ENCODE data around the gene SLC29A3. TPM values are rescaled to one million over a fixed set of nuclear protein-coding genes. Genes with fewer than 3 reads are reported as not detected.
A peak's percentile ranks its signal among the peaks of the same experiment; 100 is the strongest.

The SLC29A3 gene
- total RNA-seq, 1 donor, result 2.5 TPM

GRCh38 chr10:71382028-71382427 lies 63.0 kb downstream of the SLC29A3 start:
- Histone ChIP-seq H3K4me3 (ENCODE audit: insufficient read depth, low read length) (no peak overlapping the region), H3K27ac (ENCODE audit: low read depth, low read length) (no peak overlapping the region), H3K79me2 (ENCODE audit: insufficient read depth, low read length) (no peaks in the 10 kb centered on the region), H3K36me3 (ENCODE audit: insufficient read depth, low read length) (no peaks in the 10 kb centered on the region), H3K9me3 (ENCODE audit: low read depth, low read length) (no peaks in the 10 kb centered on the region), H3K27me3 (ENCODE audit: insufficient read depth, low read length) (peaks cover 11% of the 10 kb centered on the region), H4K20me1 (ENCODE audit: insufficient read depth, low read length) (no peaks in the 10 kb centered on the region), H3K4me2 (ENCODE audit: insufficient read depth, low read length) (no peak overlapping the region), H2AFZ (ENCODE audit: low read length) (no peak overlapping the region), H3K4me1 (ENCODE audit: insufficient read depth, low read length) (peaks cover 5% of the 10 kb centered on the region)
- DNase-seq (ENCODE audit: insufficient read length, low spot score, missing footprints), result no peak
- TF ChIP-seq CTCF (IDR thresholded peaks at IDR 0.05; ENCODE audit: extremely low read depth, low read depth, low read length), result no peak

- Histone ChIP-seq H2AFZ (ENCODE audit: low read length) (no peak overlapping the region), H3K4me1 (ENCODE audit: insufficient read depth, low read length) (peaks cover under 1% of the 10 kb centered on the region), H3K9me3 (ENCODE audit: low read depth, low read length) (no peaks in the 10 kb centered on the region), H3K27me3 (ENCODE audit: insufficient read depth, low read length) (peaks cover 15% of the 10 kb centered on the region), H3K4me3 (ENCODE audit: insufficient read depth, low read length) (no peak overlapping the region), H3K79me2 (ENCODE audit: insufficient read depth, low read length) (no peaks in the 10 kb centered on the region), H3K4me2 (ENCODE audit: insufficient read depth, low read length) (no peak overlapping the region), H3K36me3 (ENCODE audit: insufficient read depth, low read length) (no peaks in the 10 kb centered on the region), H4K20me1 (ENCODE audit: insufficient read depth, low read length) (no peaks in the 10 kb centered on the region), H3K27ac (ENCODE audit: low read depth, low read length) (no peak overlapping the region)
- DNase-seq (ENCODE audit: insufficient read length, low spot score, missing footprints), result no peak
- TF ChIP-seq CTCF (IDR thresholded peaks at IDR 0.05; ENCODE audit: extremely low read depth, low read depth, low read length), result no peak
Measured at GRCh38 chr10:71382757-71383156, 63.7 kb downstream of the SLC29A3 start.

- Histone ChIP-seq H3K36me3 (ENCODE audit: insufficient read depth, low read length) (no peaks in the 10 kb centered on the region), H3K79me2 (ENCODE audit: insufficient read depth, low read length) (no peaks in the 10 kb centered on the region), H3K27me3 (ENCODE audit: insufficient read depth, low read length) (peaks cover 28% of the 10 kb centered on the region), H4K20me1 (ENCODE audit: insufficient read depth, low read length) (no peaks in the 10 kb centered on the region), H2AFZ (ENCODE audit: low read length) (no peak overlapping the region), H3K4me2 (ENCODE audit: insufficient read depth, low read length) (no peak overlapping the region), H3K4me3 (ENCODE audit: insufficient read depth, low read length) (no peak overlapping the region), H3K4me1 (ENCODE audit: insufficient read depth, low read length) (no peaks in the 10 kb centered on the region), H3K27ac (ENCODE audit: low read depth, low read length) (no peak overlapping the region), H3K9me3 (ENCODE audit: low read depth, low read length) (no peaks in the 10 kb centered on the region)
- DNase-seq (ENCODE audit: insufficient read length, low spot score, missing footprints), result peak; percentile 90
- TF ChIP-seq CTCF (IDR thresholded peaks at IDR 0.05; ENCODE audit: extremely low read depth, low read depth, low read length), result peak; percentile 85
Measured at GRCh38 chr10:71383972-71384687, 65.1 kb downstream of the SLC29A3 start.

- no peaks in the 10 kb centered on the region for H3K4me1 ChIP-seq (ENCODE audit: insufficient read depth, low read length)
- no peaks in the 10 kb centered on the region for H3K79me2 ChIP-seq (ENCODE audit: insufficient read depth, low read length)
- no peak overlapping the region for H3K27ac ChIP-seq (ENCODE audit: low read depth, low read length)
- TF ChIP-seq CTCF (IDR thresholded peaks at IDR 0.05; ENCODE audit: extremely low read depth, low read depth, low read length), result no peak
- no peak overlapping the region for H2AFZ ChIP-seq (ENCODE audit: low read length)
- no peak overlapping the region for H3K4me2 ChIP-seq (ENCODE audit: insufficient read depth, low read length)
- no peaks in the 10 kb centered on the region for H4K20me1 ChIP-seq (ENCODE audit: insufficient read depth, low read length)
- no peak overlapping the region for H3K4me3 ChIP-seq (ENCODE audit: insufficient read depth, low read length)
- H3K36me3 ChIP-seq (ENCODE audit: insufficient read depth, low read length), result no peaks in the 10 kb centered on the region
- H3K9me3 ChIP-seq (ENCODE audit: low read depth, low read length), result no peaks in the 10 kb centered on the region
- H3K27me3 ChIP-seq (ENCODE audit: insufficient read depth, low read length), result peaks cover 59% of the 10 kb centered on the region
- DNase-seq (ENCODE audit: insufficient read length, low spot score, missing footprints), result no peak
Measured at GRCh38 chr10:71388171-71388570, 69.1 kb downstream of the SLC29A3 start.
